H1 (cell line): ENCODE results near the gene SPSB1. TPM values are rescaled to one million over a fixed set of nuclear protein-coding genes. Genes with fewer than 3 reads are reported as not detected.

Source experiments
- BCL11A ChIP-seq, 2 experiments: IDR thresholded peaks; one replicate each; pipeline ENCODE4 v1.6.1; 2011; ENCODE audit warnings: low read depth in 2 of 2, low read length in 2 of 2, mild to moderate bottlenecking in 2 of 2
- KDM1A ChIP-seq: fragments of 200-600, 300-600 bp; sonication (generic); IDR thresholded peaks from 2 replicates; pipeline ENCODE4 v1.7.1; 2016; ENCODE audit warnings: mild to moderate bottlenecking, low read length, borderline replicate concordance
- polyA plus RNA-seq, 7 experiments: library from polyadenylated mRNA; depleted of rRNA in 3 of 7; stranded (reverse) in 5 of 7; unstranded in 2 of 7; fragments of >200 nt in 5 of 7; fragments of 200-250 nt in 2 of 7; gene quantifications; 1 replicate in 5 of 7; 2 replicates in 1 of 7; 4 replicates in 1 of 7; pipeline versions ENCODE4 v1.2.1 to v1.2.3, GENCODE V29; 2011 to 2013; ENCODE audit warnings: missing spikeins in 2 of 7, mixed read lengths in 2 of 7
- total RNA-seq: library from RNA; stranded (reverse); fragmentation: NEBNext Ultra II Directional; extraction: Animal tissue kit (Norgen Biotek cat#: 25700); gene quantifications from 2 replicates; pipeline ENCODE4 v1.2.1, GENCODE V29; 2021
- TF ChIP-seq, protein P1 (sequence below): IDR thresholded peaks from 2 replicates; pipeline ENCODE4 v1.6.1; 2011; ENCODE audit warnings: low read length, improper control_type of control experiment

Gene SPSB1
- total and polyA plus RNA-seq, 2 of the 8 experiments (the other 6 are each of a cell fraction or from before 2014, with no cell fraction given), result 5.3 to 6.4 TPM

DNA sequence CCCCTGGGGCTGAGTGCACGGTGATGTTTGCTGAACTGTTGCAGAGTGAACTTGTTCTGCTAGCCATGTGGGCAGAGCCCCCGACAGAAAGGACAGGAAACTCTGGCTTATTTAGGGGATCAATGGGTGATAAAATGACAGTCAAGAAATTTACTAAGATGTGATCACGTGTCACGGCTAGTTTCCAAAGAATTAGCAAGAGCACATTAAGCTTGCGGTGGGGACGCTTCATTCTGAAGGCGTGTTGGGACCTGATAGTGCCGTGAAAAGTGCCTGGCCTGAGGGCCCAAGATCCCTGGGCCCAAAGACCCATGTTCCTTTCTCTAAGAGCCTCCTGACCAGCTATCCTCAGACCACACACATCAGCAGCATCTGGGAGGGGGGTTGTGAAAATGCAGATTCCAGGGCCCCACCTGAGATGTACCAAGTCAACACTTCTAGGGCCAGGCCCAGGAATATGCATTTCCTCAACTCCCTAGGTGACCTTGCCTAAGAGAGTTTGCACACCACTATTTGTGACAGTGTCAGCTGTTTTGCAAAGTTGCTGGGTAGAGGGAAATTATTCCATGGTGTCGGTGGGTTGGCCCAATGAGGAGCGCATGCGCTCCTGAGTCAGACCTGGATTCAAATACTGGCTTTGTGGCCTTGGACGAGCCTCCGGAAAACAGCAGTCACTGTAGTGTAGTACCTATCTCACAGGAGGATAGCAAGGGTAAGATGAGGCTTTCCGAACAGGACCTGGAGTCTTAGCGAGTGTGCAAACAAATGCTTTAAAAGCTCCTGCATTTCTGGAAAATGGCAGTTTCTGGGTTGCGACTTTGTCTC, 77.5 kb downstream of the SPSB1 start (continued):
- TF ChIP-seq KDM1A (no peak), BCL11A (IDR thresholded peaks at IDR 0.05; ENCODE audit: low read depth in 2 of 2, low read length in 2 of 2) (no peak)
- TF ChIP-seq, protein P1, sequence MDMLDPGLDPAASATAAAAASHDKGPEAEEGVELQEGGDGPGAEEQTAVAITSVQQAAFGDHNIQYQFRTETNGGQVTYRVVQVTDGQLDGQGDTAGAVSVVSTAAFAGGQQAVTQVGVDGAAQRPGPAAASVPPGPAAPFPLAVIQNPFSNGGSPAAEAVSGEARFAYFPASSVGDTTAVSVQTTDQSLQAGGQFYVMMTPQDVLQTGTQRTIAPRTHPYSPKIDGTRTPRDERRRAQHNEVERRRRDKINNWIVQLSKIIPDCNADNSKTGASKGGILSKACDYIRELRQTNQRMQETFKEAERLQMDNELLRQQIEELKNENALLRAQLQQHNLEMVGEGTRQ, result no peak
